ENCODE measurements around the gene RAB11FIP5. TPM values are rescaled to one million over a fixed set of nuclear protein-coding genes. Genes with fewer than 3 reads are reported as not detected.

RAB11FIP5 gene
- total RNA-seq, 2 donors from 2014 or later = 29.3 to 39.2 TPM

- intact Hi-C loops (cut with DNase I) = no loop called here
- peak; percentile 93 for DNase-seq (ENCODE audit: low spot score)
These were observed 23.3 kb downstream of the RAB11FIP5 start for GRCh38 chr2:73089270-73090030.

DNA sequence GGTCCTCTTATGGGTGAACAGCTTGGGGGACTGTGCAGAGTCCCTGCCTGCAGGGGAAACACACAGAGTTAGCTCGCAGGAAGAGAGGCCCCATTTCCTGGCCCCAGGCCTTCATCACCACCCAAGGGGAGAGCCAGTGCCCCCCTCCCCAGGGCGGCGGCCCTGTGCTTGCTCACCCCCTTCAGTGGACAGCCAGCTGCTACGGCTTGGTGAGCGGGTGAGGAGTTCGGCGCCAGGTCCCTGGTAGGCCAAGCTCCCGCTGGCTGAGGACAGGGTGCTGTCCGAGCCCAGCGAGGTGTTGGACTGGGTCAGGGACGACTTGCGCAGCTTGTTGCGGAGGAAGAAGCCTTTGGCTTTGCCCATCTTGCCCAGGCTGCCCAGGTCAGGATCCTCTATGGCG lies 24.0 kb downstream of the RAB11FIP5 start:
- intact Hi-C loops (cut with DNase I) = loop anchor here in 1 of 2 donors (1.0 kb wide), 1 partner anchor 24 kb away; the partner anchor contains the start of gene RAB11FIP5
- no peak for DNase-seq (ENCODE audit: low spot score)

- no peak for DNase-seq (ENCODE audit: low spot score)
- intact Hi-C loops (cut with DNase I) = loop anchor here in 1 of 2 donors (1.0 kb wide), 1 partner anchor 24 kb away; the partner anchor contains the start of gene RAB11FIP5
These were observed 24.5 kb downstream of the RAB11FIP5 start for GRCh38 chr2:73088211-73088610.

- no peak for DNase-seq (ENCODE audit: low spot score)
- intact Hi-C loops (cut with DNase I) = no loop called here
These were observed 25.4 kb downstream of the RAB11FIP5 start for GRCh38 chr2:73087311-73087710.

GRCh38 chr2:73085691-73086090 lies 27.1 kb downstream of the RAB11FIP5 start:
- intact Hi-C loops (cut with DNase I) = loop anchor here in 1 of 2 donors (2.0 kb wide), 1 partner anchor 71 kb away; no protein-coding TSS in a partner anchor
- DNase-seq (ENCODE audit: low spot score) = peak; percentile 96

GRCh38 chr2:73084971-73085370 lies 27.8 kb downstream of the RAB11FIP5 start:
- DNase-seq (ENCODE audit: low spot score) = no peak
- intact Hi-C loops (cut with DNase I) = loop anchor here (2.0 to 5.0 kb wide), 3 partner anchors 72 to 317 kb away; no protein-coding TSS in a partner anchor

GRCh38 chr2:73083886-73084800 lies 28.6 kb downstream of the RAB11FIP5 start:
- no peak for DNase-seq (ENCODE audit: low spot score)
- intact Hi-C loops (cut with DNase I) = loop anchor here (2.0 to 5.0 kb wide), 3 partner anchors 73 to 318 kb away; no protein-coding TSS in a partner anchor

GRCh38 chr2:73082523-73083410 lies 30.0 kb downstream of the RAB11FIP5 start:
- intact Hi-C loops (cut with DNase I) = loop anchor here in 1 of 2 donors (5.0 kb wide), 2 partner anchors 80 to 320 kb away; no protein-coding TSS in a partner anchor
- peak; percentile 61 for DNase-seq (ENCODE audit: low spot score)

GRCh38 chr2:73081181-73081671 lies 31.5 kb downstream of the RAB11FIP5 start:
- no peak for DNase-seq (ENCODE audit: low spot score)
- intact Hi-C loops (cut with DNase I) = loop anchor here in 1 of 2 donors (5.0 kb wide), 2 partner anchors 81 to 321 kb away; no protein-coding TSS in a partner anchor

- intact Hi-C loops (cut with DNase I) = loop anchor here in 1 of 2 donors (5.0 kb wide), 2 partner anchors 82 to 322 kb away; no protein-coding TSS in a partner anchor
- DNase-seq (ENCODE audit: low spot score) = no peak
These were observed 32.2 kb downstream of the RAB11FIP5 start for GRCh38 chr2:73080321-73081131.

GRCh38 chr2:73079636-73080035 lies 33.1 kb downstream of the RAB11FIP5 start:
- DNase-seq (ENCODE audit: low spot score) = no peak
- intact Hi-C loops (cut with DNase I) = loop anchor here in 1 of 2 donors (5.0 kb wide), 2 partner anchors 83 to 323 kb away; no protein-coding TSS in a partner anchor

GRCh38 chr2:73078457-73079411 lies 34.0 kb downstream of the RAB11FIP5 start:
- intact Hi-C loops (cut with DNase I) = no loop called here
- DNase-seq (ENCODE audit: low spot score) = no peak

- no peak for DNase-seq (ENCODE audit: low spot score)
- intact Hi-C loops (cut with DNase I) = no loop called here
These were observed 35.3 kb downstream of the RAB11FIP5 start for GRCh38 chr2:73077424-73077795.

- DNase-seq (ENCODE audit: low spot score) = peak; percentile 65
These were observed 35.9 kb downstream of the RAB11FIP5 start for GRCh38 chr2:73076701-73077423.

GRCh38 chr2:73075477-73076373 lies 37.0 kb downstream of the RAB11FIP5 start:
- intact Hi-C loops (cut with DNase I) = no loop called here
- peak; percentile 85 for DNase-seq (ENCODE audit: low spot score)

More at GRCh38 chr2:73076701-73077423, 35.9 kb downstream of the RAB11FIP5 start:
- intact Hi-C loops (cut with DNase I) = no loop called here
